HepG2 (cell line): ENCODE results near the gene TRIM7. TPM values are rescaled to one million over a fixed set of nuclear protein-coding genes. Genes with fewer than 3 reads are reported as not detected.

Experiments used
- ATAC-seq: fragments of 200-7000 bp; cut with Tn5 transposase; 3 replicates; pipeline ENCODE4 v1.9.1; 2020; ENCODE audit warnings: mild to moderate bottlenecking, moderate library complexity
- BruUV-seq: library from RNA; stranded (reverse); fragments of 400-500 nt; replicated peaks from 2 replicates; lab custom pipeline; 2021; lab: Mats Ljungman, UMichigan
- CTCF ChIA-PET: fragments of 300-600 bp; formaldehyde crosslinking; extraction: SDS; loops from one replicate; lab custom pipeline; 2021; ENCODE audit warnings: low total read pairs, inconsistent platforms, low intra/inter-chr PET ratio; lab: Yijun Ruan, JAX
- POLR2A ChIA-PET: fragments of 350-600 bp; sonication (Branson Sonifier 250); formaldehyde crosslinking; loops from one replicate; lab custom pipeline; 2020; ENCODE audit warnings: antibody characterized with exemption, inconsistent platforms; lab: Yijun Ruan, JAX
- DNase-seq: peaks from one replicate; pipeline ENCODE4 v3.0.0-alpha.2; 2015; ENCODE audit warnings: low spot score
- FAIRE-seq: peaks from 3 replicates; lab custom pipeline; 2011; peaks lifted over from hg19 to GRCh38; lab: Jason Lieb, UNC
- H2AFZ ChIP-seq: one replicate; pipeline ENCODE4 v1.6.1; 2011; ENCODE audit warnings: low read length, inconsistent platforms
- H3K27ac ChIP-seq: fragments of 300-600 bp; 3 replicates; pipeline ENCODE4 v1.8.0; 2011; ENCODE audit warnings: mixed run types, mild to moderate bottlenecking, mixed read lengths, low read length, inconsistent platforms; ENCODE audit not compliant: insufficient read depth; ENCODE audit errors: extremely low read length
- H3K27me3 ChIP-seq, 2 experiments: fragments of 200-600 bp in 1 of 2; 2 replicates in 1 of 2; 3 replicates in 1 of 2; pipeline versions ENCODE4 v1.6.0 to v1.8.0; 2011; ENCODE audit warnings: low read length in 2 of 2, mild to moderate bottlenecking in 2 of 2, moderate library complexity in 2 of 2, inconsistent platforms in 1 of 2; ENCODE audit not compliant: insufficient read depth in 2 of 2, control insufficient read depth in 1 of 2
- H3K36me3 ChIP-seq, 2 experiments: fragments of 200-600 bp in 1 of 2; replicated peaks in 1 of 2; 2 replicates in 1 of 2; 3 replicates in 1 of 2; pipeline versions ENCODE4 v1.5.1 to v1.8.0; 2011; ENCODE audit warnings: low read length in 2 of 2, inconsistent platforms in 1 of 2; ENCODE audit not compliant: insufficient read depth in 2 of 2, control insufficient read depth in 1 of 2
- H3K4me1 ChIP-seq: 2 replicates; pipeline ENCODE4 v1.5.1; 2012; ENCODE audit warnings: low read length, inconsistent platforms; ENCODE audit not compliant: insufficient read depth
- H3K4me2 ChIP-seq: 2 replicates; pipeline ENCODE4 v1.6.0; 2011; ENCODE audit warnings: low read depth, low read length, inconsistent platforms
- H3K4me3 ChIP-seq, 3 experiments: fragments of 200-600 bp in 1 of 3; sonication (generic), shearing (Covaris generic) in 1 of 3; replicated peaks in 1 of 3; 2 replicates each; pipeline ENCODE4 v1.5.1; 2011 to 2016; ENCODE audit warnings: low read length in 3 of 3, inconsistent platforms in 2 of 3, low read depth in 2 of 3, mild to moderate bottlenecking in 2 of 3, control low read depth in 1 of 3, mixed read lengths in 1 of 3; ENCODE audit not compliant: insufficient read depth in 1 of 3
- H3K79me2 ChIP-seq: one replicate; pipeline ENCODE4 v1.6.1; 2011; ENCODE audit warnings: low read length, inconsistent platforms; ENCODE audit not compliant: insufficient read depth
- H3K9ac ChIP-seq: 2 replicates; pipeline ENCODE4 v1.6.0; 2011; ENCODE audit warnings: mild to moderate bottlenecking, low read depth, low read length, inconsistent platforms; ENCODE audit not compliant: insufficient read depth
- H3K9me3 ChIP-seq: 2 replicates; pipeline ENCODE4 v1.5.1; 2012; ENCODE audit warnings: mild to moderate bottlenecking, low read length
- H4K20me1 ChIP-seq: 2 replicates; pipeline ENCODE4 v1.6.0; 2011; ENCODE audit warnings: inconsistent platforms, mild to moderate bottlenecking, low read length, moderate library complexity; ENCODE audit not compliant: insufficient read depth
- ARNTL ChIP-seq: sonication (generic); formaldehyde crosslinking; IDR thresholded peaks from 2 replicates; pipeline ENCODE4 v1.4.0; 2020; ENCODE audit warnings: mild to moderate bottlenecking, missing genetic modification reagents
- ATF2 ChIP-seq: sonication (generic); formaldehyde crosslinking; IDR thresholded peaks from 2 replicates; pipeline ENCODE4 v1.4.0; 2020; ENCODE audit warnings: missing genetic modification reagents
- HNRNPLL ChIP-seq: fragments of 200-400 bp; formaldehyde crosslinking; IDR thresholded peaks from 2 replicates; pipeline ENCODE4 v1.6.1; 2017; ENCODE audit warnings: mild to moderate bottlenecking, low read depth, low read length; ENCODE audit not compliant: poor library complexity, severe bottlenecking
- NRL ChIP-seq: sonication (generic); formaldehyde crosslinking; IDR thresholded peaks from 2 replicates; pipeline ENCODE4 v1.5.0; 2020; ENCODE audit warnings: missing genetic modification reagents, mild to moderate bottlenecking, moderate library complexity, borderline replicate concordance
- PAF1 ChIP-seq: IDR thresholded peaks from 2 replicates; pipeline ENCODE4 v1.6.1; 2016; ENCODE audit warnings: missing genetic modification reagents, missing compliant biosample characterization
- POGK ChIP-seq: sonication (generic); formaldehyde crosslinking; conservative IDR thresholded peaks from 2 replicates; pipeline ENCODE4 v1.8.0; 2022; ENCODE audit warnings: mild to moderate bottlenecking, moderate library complexity, missing genetic modification reagents
- POLR2AphosphoS5 ChIP-seq: IDR thresholded peaks from 2 replicates; pipeline ENCODE4 v1.6.1; 2012; ENCODE audit warnings: low read depth, low read length
- RFX1 ChIP-seq: fragments of 450-650 bp; IDR thresholded peaks from 2 replicates; pipeline ENCODE4 v1.6.1; 2017
- SALL2 ChIP-seq: sonication (generic); formaldehyde crosslinking; IDR thresholded peaks from 2 replicates; pipeline ENCODE4 v1.8.1; 2023; ENCODE audit warnings: mild to moderate bottlenecking, missing genetic modification reagents, inconsistent platforms
- ZFAT ChIP-seq: sonication (generic); formaldehyde crosslinking; conservative IDR thresholded peaks from 2 replicates; pipeline ENCODE4 v1.8.1; 2023; ENCODE audit warnings: missing genetic modification reagents, inconsistent platforms
- ZFP62 ChIP-seq: sonication (generic); formaldehyde crosslinking; IDR thresholded peaks from 2 replicates; pipeline ENCODE4 v1.4.0; 2020; ENCODE audit warnings: missing genetic modification reagents
- ZNF326 ChIP-seq: sonication (generic); formaldehyde crosslinking; IDR thresholded peaks from 2 replicates; pipeline ENCODE4 v1.4.0; 2020; ENCODE audit warnings: missing genetic modification reagents, borderline replicate concordance
- ZNF563 ChIP-seq: sonication (generic); formaldehyde crosslinking; IDR thresholded peaks from 2 replicates; pipeline ENCODE4 v1.8.0; 2022; ENCODE audit warnings: mild to moderate bottlenecking, moderate library complexity, missing genetic modification reagents
- ZXDC ChIP-seq: sonication (generic); formaldehyde crosslinking; IDR thresholded peaks from 2 replicates; pipeline ENCODE4 v1.5.0; 2020; ENCODE audit warnings: mild to moderate bottlenecking, missing genetic modification reagents
- WGBS: methylation state at CpG from one replicate; pipeline ENCODE4 v1.1.6; 2017; ENCODE audit warnings: low lambda C conversion rate; 5-methylcytosine and 5-hydroxymethylcytosine counted together
- in situ Hi-C: cut with HindIII; loops from 2 replicates; pipeline ENCODE4 v1.10.0; 2017; ENCODE audit warnings: low pct_unique_long_range_greater_than_20kb; ENCODE audit not compliant: extremely low pct_ligation_motif_present
- intact Hi-C: fragments of 100-400 bp; cut with micrococcal nuclease; formaldehyde crosslinking; loops from one replicate; pipeline ENCODE4 v1.10.0; 2022; ENCODE audit not compliant: unreplicated experiment
- polyA plus RNA-seq, 8 experiments: library from polyadenylated mRNA; depleted of rRNA in 3 of 8; stranded (reverse) in 7 of 8; unstranded in 1 of 8; fragments of >200 nt; fragmentation: Illumina TruSeq in 4 of 8; extraction: Trizol in 4 of 8; gene quantifications; 2 replicates each; pipeline versions ENCODE4 v1.2.1 to v1.2.3, GENCODE V29; 2011 to 2016; ENCODE audit warnings: low read depth in 4 of 8, missing spikeins in 1 of 8, mixed read lengths in 1 of 8; ENCODE audit not compliant: insufficient read depth in 1 of 8
- total RNA-seq, 5 experiments: library from RNA; depleted of rRNA; stranded (reverse); fragments of >200 nt; fragmentation: Illumina TruSeq; extraction: Trizol; gene quantifications; 2 replicates each; pipeline ENCODE4 v1.2.3, GENCODE V29; 2016; ENCODE audit warnings: low read depth in 1 of 5

Gene TRIM7
- total and polyA plus RNA-seq, 2 of the 13 experiments (the other 11 are each of a cell fraction or from before 2014, with no cell fraction given), result 0.13 TPM; not detected in 1

GRCh38 chr5:181246276-181247049, 41.5 kb upstream of the TRIM7 start (continued):
- no peak for TF ChIP-seq ZNF326 (CRISPR knock-in tag)
- no peak for TF ChIP-seq ZFP62 (CRISPR knock-in tag)
- TF ChIP-seq POGK, result no peak

GRCh38 chr5:181245427-181246275, 40.7 kb upstream of the TRIM7 start:
- Histone ChIP-seq H3K4me1 (peaks cover 47% of the 10 kb centered on the region), H3K9me3 (no peaks in the 10 kb centered on the region), H3K79me2 (peaks cover 81% of the 10 kb centered on the region), H4K20me1 (peaks cover 47% of the 10 kb centered on the region), H3K27ac (peak overlapping the region; percentile 98), H3K9ac (peak overlapping the region; percentile 96), H3K36me3 (peaks cover 4 to 23% of the 10 kb centered on the region in 2 experiments), H3K4me3 (peak overlapping the region; percentile 91 to 94 (median 92)), H3K4me2 (peak overlapping the region; percentile 93), H3K27me3 (no peaks in the 10 kb centered on the region; a peak in 1 of 5 replicates), H2AFZ (no peak overlapping the region)
- POLR2A ChIA-PET, result interaction anchor here (1.3 to 8.4 kb wide), 8 partner anchors 11 to 61 kb away, joined by 7 to 102 read pairs (median 16); partner anchors contain the start of genes TRIM41 and TRIM52
- BruUV-seq, result no TSS peak
- DNase-seq (no peak), ATAC-seq (peak; percentile 5), FAIRE-seq (no peak)
- CTCF ChIA-PET, result no interaction called here
- in situ Hi-C loops, result no loop called here
- intact Hi-C loops, result loop anchor here (2.0 kb wide), 1 partner anchor 15 kb away; the partner anchor contains the start of gene TRIM52
- WGBS, result 0% methylated on average over 22 of the region's 34 CpGs
- TF ChIP-seq PAF1 (CRISPR knock-in tag) (no peak), ZFAT (no peak), SALL2 (CRISPR knock-in tag) (peak; percentile 3; the same call in 1 of the 2 replicates), ATF2 (CRISPR knock-in tag) (peak; percentile 30; the same call in 1 of the 2 replicates), ZXDC (CRISPR knock-in tag) (0 out of 2 replicates have a peak, but pooled peaks have one; percentile 76), POLR2AphosphoS5 (no peak), ARNTL (CRISPR knock-in tag) (0 out of 2 replicates have a peak, but pooled peaks have one; percentile 7), RFX1 (no peak), HNRNPLL (peak; percentile 14), NRL (CRISPR knock-in tag) (peak; percentile 54; the same call in 1 of the 2 replicates), ZNF563 (CRISPR knock-in tag) (0 out of 2 replicates have a peak, but pooled peaks have one; percentile 59)
